Stimulated activated CD4-positive, alpha-beta T cell treated with anti-CD3 and anti-CD28 coated beads, TNF-alpha, amount 100 ng/mL, for 4 hours (primary cell): ENCODE results near the gene SSC5D.

Experiments used
- DNase-seq, 3 experiments: peaks; one replicate each; pipeline ENCODE4 v3.0.0-alpha.2; 2020; ENCODE audit warnings: low read depth in 3 of 3

Gene SSC5D

GRCh38 chr19:55473225-55474012 lies 14.8 kb upstream of the SSC5D start:
- no peak for DNase-seq

GRCh38 chr19:55474269-55475265 lies 13.7 kb upstream of the SSC5D start:
- no peak for DNase-seq

GRCh38 chr19:55476100-55476775 lies 12.0 kb upstream of the SSC5D start, which contains the start of gene ZNF628:
ZNF628 (plus strand) TSS chr19:55476617; CDS start chr19:55479911, 3,294 bp downstream.
- DNase-seq = peak; percentile 95 to 96 (median 96)

- DNase-seq = no peak
Observed at GRCh38 chr19:55477905-55478304, 10.3 kb upstream of the SSC5D start.

GRCh38 chr19:55478364-55478763 lies 9.9 kb upstream of the SSC5D start:
- DNase-seq = no peak

DNA sequence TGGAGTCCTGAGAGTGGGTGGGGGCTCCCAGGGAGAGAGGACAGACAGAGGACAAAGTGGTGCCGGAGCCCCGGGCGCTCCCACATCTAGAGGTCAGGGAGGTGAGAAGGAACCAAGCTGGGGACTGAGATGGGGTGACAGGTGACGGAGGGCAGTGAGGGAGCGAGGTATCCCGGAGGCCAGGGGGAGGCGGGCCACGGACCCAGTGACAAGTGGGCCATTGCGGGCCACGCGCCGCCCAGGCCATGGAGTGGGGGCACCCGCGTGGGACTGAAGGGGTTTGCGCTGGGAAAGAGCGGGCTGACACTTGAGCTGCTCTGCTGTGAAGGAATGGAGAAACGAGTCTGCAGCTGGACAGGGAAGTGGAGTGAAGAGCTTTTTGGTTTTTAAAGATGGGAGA lies 9.2 kb upstream of the SSC5D start:
- DNase-seq = no peak

GRCh38 chr19:55479451-55480230 lies 8.6 kb upstream of the SSC5D start:
- DNase-seq = no peak

GRCh38 chr19:55481148-55481793 lies 7.0 kb upstream of the SSC5D start:
- DNase-seq = no peak

- DNase-seq = no peak
Observed at GRCh38 chr19:55481794-55482155, 6.5 kb upstream of the SSC5D start.

- DNase-seq = no peak
Observed at GRCh38 chr19:55482156-55482961, 5.9 kb upstream of the SSC5D start.

- no peak for DNase-seq
Observed at GRCh38 chr19:55482967-55483705, 5.1 kb upstream of the SSC5D start.

- no peak for DNase-seq
Observed at GRCh38 chr19:55483706-55484592, 4.3 kb upstream of the SSC5D start.

DNA sequence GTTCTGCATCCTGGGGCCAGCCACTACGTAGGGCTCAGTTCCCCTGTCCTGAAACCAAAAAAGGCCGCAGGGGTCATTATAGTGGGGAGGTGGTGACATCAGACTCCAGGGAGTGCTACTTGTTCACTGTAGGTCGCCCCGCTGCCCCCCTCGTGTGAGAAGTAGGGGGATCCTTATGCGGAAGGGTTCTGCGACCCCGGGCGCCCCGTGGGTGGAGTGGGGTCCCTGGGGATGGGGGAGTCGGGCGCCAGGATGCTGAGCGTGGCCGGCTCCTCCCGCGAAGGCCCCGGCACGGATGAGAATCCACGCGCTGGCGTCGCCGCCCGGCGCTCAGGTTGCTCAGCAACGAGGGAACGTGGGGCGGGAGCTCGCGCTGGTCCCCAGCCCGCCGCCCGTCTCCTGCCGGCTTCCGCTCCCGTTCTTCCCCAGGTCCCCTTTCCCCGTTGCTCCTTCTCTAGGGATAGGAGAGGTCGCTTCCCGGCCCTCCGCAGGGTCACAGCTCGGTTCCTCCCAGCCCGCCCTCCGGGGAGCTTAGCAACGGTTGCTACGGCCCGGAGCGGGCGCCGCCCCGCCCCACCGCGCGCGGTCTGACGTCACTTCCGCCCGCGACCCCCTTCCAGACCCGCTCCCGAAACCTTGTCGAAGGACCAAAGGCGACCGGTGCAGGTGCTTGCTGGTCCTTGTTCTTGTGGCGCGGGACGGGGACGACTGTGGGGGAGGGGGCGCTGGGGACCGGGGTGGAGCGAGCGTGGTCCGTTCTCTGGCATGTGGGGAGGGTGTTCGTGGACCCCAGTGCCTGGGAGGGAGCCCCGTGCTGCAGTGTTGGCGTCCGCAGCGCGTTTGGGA lies 3.4 kb upstream of the SSC5D start, which contains the start of gene NAT14:
TSS of gene NAT14 (plus strand) at position 596 of the 846 bp plus-strand sequence. CDS start 521 bp downstream, outside the sequence.
- peak; percentile 22 to 59 (median 45) for DNase-seq

- no peak for DNase-seq
Observed at GRCh38 chr19:55485439-55486011, 2.7 kb upstream of the SSC5D start.

- DNase-seq = no peak
Observed at GRCh38 chr19:55486043-55486970, 1.9 kb upstream of the SSC5D start.
